Fibroblast of villous mesenchyme (primary cell): ENCODE measurements around the gene B3GAT3. TPM values are rescaled to one million over a fixed set of nuclear protein-coding genes. Genes with fewer than 3 reads are reported as not detected.

Experiments used
- DNase-seq: peaks from one replicate; pipeline ENCODE4 v3.0.0-alpha.2; 2010; ENCODE audit warnings: low read depth
- H3K4me3 ChIP-seq: 2 replicates; pipeline ENCODE4 v1.5.1; 2011; ENCODE audit warnings: low read depth, mild to moderate bottlenecking, low read length
- small RNA-seq: library from RNA; depleted of rRNA; stranded (forward); fragments of <200 nt; gene quantifications from one replicate; pipeline ENCODE3, GENCODE V24; 2012
- total RNA-seq: library from RNA; depleted of rRNA; stranded (reverse); fragments of >200 nt; gene quantifications from 2 replicates; pipeline ENCODE4 v1.2.3, GENCODE V29; 2012
- TF ChIP-seq, protein P1 (sequence below): IDR thresholded peaks from 2 replicates; pipeline ENCODE4 v1.5.1; 2012; ENCODE audit warnings: low read depth, mild to moderate bottlenecking, low read length; ENCODE audit not compliant: insufficient read depth

Gene B3GAT3
- total RNA-seq, 1 donor, result 36.3 TPM

DNA sequence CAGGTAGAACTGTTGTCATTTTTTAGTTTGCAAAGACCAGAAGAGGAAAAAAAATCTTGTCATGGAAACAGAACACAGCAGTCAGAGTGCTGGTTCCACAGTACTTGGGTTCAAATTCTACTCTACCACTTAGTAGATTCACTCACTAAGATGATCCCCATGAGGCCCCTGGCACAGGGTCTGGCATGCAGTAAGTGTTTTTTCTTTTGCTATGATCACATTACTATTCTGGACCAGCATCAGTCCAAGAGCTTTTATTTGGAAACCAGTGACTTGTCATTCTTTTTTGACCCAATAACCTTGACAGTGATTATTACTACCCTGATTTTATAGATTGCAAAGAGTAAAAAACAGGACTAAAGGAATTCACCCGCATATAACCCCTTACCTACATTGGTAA, 52.2 kb downstream of the B3GAT3 start:
- DNase-seq, result no peak
- no peak overlapping the region for H3K4me3 ChIP-seq
- TF ChIP-seq, protein P1, sequence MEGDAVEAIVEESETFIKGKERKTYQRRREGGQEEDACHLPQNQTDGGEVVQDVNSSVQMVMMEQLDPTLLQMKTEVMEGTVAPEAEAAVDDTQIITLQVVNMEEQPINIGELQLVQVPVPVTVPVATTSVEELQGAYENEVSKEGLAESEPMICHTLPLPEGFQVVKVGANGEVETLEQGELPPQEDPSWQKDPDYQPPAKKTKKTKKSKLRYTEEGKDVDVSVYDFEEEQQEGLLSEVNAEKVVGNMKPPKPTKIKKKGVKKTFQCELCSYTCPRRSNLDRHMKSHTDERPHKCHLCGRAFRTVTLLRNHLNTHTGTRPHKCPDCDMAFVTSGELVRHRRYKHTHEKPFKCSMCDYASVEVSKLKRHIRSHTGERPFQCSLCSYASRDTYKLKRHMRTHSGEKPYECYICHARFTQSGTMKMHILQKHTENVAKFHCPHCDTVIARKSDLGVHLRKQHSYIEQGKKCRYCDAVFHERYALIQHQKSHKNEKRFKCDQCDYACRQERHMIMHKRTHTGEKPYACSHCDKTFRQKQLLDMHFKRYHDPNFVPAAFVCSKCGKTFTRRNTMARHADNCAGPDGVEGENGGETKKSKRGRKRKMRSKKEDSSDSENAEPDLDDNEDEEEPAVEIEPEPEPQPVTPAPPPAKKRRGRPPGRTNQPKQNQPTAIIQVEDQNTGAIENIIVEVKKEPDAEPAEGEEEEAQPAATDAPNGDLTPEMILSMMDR, result no peak

DNA sequence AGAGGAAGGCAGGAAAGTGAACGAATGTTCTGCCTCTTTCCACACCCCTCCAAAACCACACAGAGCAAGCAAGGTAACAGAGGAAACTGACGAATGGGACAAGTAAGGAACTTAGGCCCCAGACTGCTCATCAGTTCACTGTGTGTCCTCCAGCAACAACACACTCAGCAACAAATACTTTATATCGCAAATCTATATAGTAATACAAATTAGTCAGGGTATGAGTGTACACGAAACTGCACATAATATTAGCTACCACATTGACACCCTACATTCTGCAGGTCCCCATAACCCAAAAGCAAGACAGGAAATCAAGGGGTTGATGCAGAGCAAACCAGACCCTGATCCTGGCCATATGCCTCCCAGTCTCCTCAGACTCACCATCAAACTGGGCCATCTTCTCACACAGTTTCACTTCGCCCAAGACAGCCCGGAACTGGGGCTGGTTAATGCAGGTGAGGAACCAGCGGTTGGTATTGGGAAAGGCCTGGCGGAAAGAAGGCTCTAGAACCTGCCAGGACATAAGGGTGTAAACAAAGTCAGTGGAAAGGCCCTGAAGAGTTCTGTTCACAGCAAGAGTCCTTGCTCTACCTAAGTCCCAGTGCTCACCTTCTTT, 54.7 kb downstream of the B3GAT3 start:
- no peak overlapping the region for H3K4me3 ChIP-seq
- TF ChIP-seq, protein P1, result no peak
- no peak for DNase-seq

DNA sequence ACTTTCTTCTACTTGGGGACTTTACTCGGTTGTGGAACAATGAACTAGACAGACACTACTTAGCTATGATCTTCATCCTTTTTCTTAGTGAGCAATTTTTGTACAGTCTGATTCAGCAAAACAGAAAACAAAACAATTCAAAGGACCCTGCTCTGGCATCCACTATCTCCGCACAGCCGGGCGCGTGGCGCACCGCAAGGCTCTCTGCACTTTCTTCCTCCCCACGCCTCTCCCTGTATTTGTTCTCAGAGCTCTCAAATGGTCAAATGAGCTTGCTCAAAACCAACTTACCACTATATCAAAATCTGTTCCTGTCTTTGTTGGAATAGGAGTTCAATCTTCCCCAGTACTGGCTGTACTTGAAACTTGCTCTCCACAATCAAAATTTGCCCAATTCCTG, 55.5 kb downstream of the B3GAT3 start:
- H3K4me3 ChIP-seq, result no peak overlapping the region
- DNase-seq, result no peak
- TF ChIP-seq, protein P1, result no peak

Small RNA genes lying within 50 kb of the gene (small RNA-seq; reads per million reads assigned to genes)
- not detected for gene AP001458.1
- 0.28 reads per million for gene MIR6747
- not detected for gene SNORA57

Other genes starting within 250 kb of the B3GAT3 start
- not detected in 2 replicates for gene SCGB1A1, start 203.0 kb downstream of the B3GAT3 start, total RNA-seq
- gene AHNAK, start 75.2 kb downstream of the B3GAT3 start, total RNA-seq, result 474 and 514 TPM in 2 replicates
- gene EEF1G, start 48.1 kb downstream of the B3GAT3 start, total RNA-seq, result 876 and 1,014 TPM in 2 replicates
- 4.3 and 5.2 TPM in 2 replicates for gene TUT1, start 30.5 kb downstream of the B3GAT3 start, total RNA-seq
- 145 and 197 TPM in 2 replicates for gene MTA2, start 20.1 kb downstream of the B3GAT3 start, total RNA-seq
- 15.5 and 21.6 TPM in 2 replicates for gene EML3, start 9.2 kb downstream of the B3GAT3 start, total RNA-seq
- gene ROM1, start 8.7 kb downstream of the B3GAT3 start, total RNA-seq, result 2.9 and 3.0 TPM in 2 replicates
- gene GANAB, start 24.6 kb upstream of the B3GAT3 start, total RNA-seq, result 178 and 211 TPM in 2 replicates
- gene INTS5, start 31.3 kb upstream of the B3GAT3 start, total RNA-seq, result 20.7 and 21.6 TPM in 2 replicates
- 23.7 and 27.7 TPM in 2 replicates for gene C11orf98, start 43.2 kb upstream of the B3GAT3 start, total RNA-seq
- gene CSKMT, start 43.3 kb upstream of the B3GAT3 start, total RNA-seq, result 4.5 and 7.8 TPM in 2 replicates
- gene UQCC3, start 49.7 kb upstream of the B3GAT3 start, total RNA-seq, result 6.5 and 10.0 TPM in 2 replicates
- 4.3 and 7.4 TPM in 2 replicates for gene LBHD1, start 50.3 kb upstream of the B3GAT3 start, total RNA-seq
- 52.7 and 108 TPM in 2 replicates for gene UBXN1, start 57.1 kb upstream of the B3GAT3 start, total RNA-seq
- 6.9 and 15.5 TPM in 2 replicates for gene LRRN4CL, start 67.5 kb upstream of the B3GAT3 start, total RNA-seq
- 53.5 and 59.3 TPM in 2 replicates for gene BSCL2, start 85.4 kb upstream of the B3GAT3 start, total RNA-seq
- not detected in 2 replicates for gene GNG3, start 85.7 kb upstream of the B3GAT3 start, total RNA-seq
- 15.5 and 17.3 TPM in 2 replicates for gene HNRNPUL2, start 105.5 kb upstream of the B3GAT3 start, total RNA-seq
- 28.0 and 36.7 TPM in 2 replicates for gene TTC9C, start 106.5 kb upstream of the B3GAT3 start, total RNA-seq
- 12.9 and 13.4 TPM in 2 replicates for gene ZBTB3, start 132.2 kb upstream of the B3GAT3 start, total RNA-seq
- 45.8 and 55.7 TPM in 2 replicates for gene POLR2G, start 139.6 kb upstream of the B3GAT3 start, total RNA-seq
- 16.8 and 22.2 TPM in 2 replicates for gene TAF6L, start 149.4 kb upstream of the B3GAT3 start, total RNA-seq
- gene TMEM179B, start 165.4 kb upstream of the B3GAT3 start, total RNA-seq, result 38.0 and 45.8 TPM in 2 replicates
- gene TMEM223, start 170.0 kb upstream of the B3GAT3 start, total RNA-seq, result 14.5 and 14.7 TPM in 2 replicates
- 28.3 and 33.2 TPM in 2 replicates for gene NXF1, start 183.5 kb upstream of the B3GAT3 start, total RNA-seq
- gene STX5, start 210.1 kb upstream of the B3GAT3 start, total RNA-seq, result 35.1 and 47.5 TPM in 2 replicates
- gene TEX54, start 210.9 kb upstream of the B3GAT3 start, total RNA-seq, result not detected in 2 replicates
- 36.1 and 39.7 TPM in 2 replicates for gene WDR74, start 217.6 kb upstream of the B3GAT3 start, total RNA-seq